ENCODE measurements around the gene SDCCAG8. TPM values are rescaled to one million over a fixed set of nuclear protein-coding genes. Genes with fewer than 3 reads are reported as not detected.

The SDCCAG8 gene
- polyA plus RNA-seq, 3 donors: 33.2 to 34.4 (median 33.4) TPM

- Histone ChIP-seq H2AFZ (ENCODE audit: insufficient read depth, low read depth, low read length, poor library complexity, severe bottlenecking) (no peak overlapping the region), H4K20me1 (ENCODE audit: insufficient read depth, low read length) (no peaks in the 10 kb centered on the region), H3K27ac (ENCODE audit: low read depth in 1 of 2, low read length in 2 of 2) (no peak overlapping the region), H3K79me2 (ENCODE audit: insufficient read depth, low read length) (no peaks in the 10 kb centered on the region), H3K4me2 (replicated peaks; ENCODE audit: extremely low read depth, low read length, poor library complexity, severe bottlenecking) (no peak overlapping the region), H3K36me3 (replicated peaks in 1 of 2; ENCODE audit: control insufficient read depth in 1 of 2, insufficient read depth in 2 of 2, low read length in 2 of 2) (peaks cover 15 to 55% of the 10 kb centered on the region in 2 donors), H3K9ac (ENCODE audit: insufficient read depth, low read length, poor library complexity, severe bottlenecking) (no peak overlapping the region), H3K27me3 (ENCODE audit: control insufficient read depth in 2 of 2, insufficient read depth in 2 of 2, low read length in 2 of 2) (no peaks in the 10 kb centered on the region), H3K4me1 (ENCODE audit: control insufficient read depth in 1 of 2, insufficient read depth in 2 of 2, low read length in 2 of 2) (no peaks in the 10 kb centered on the region), H3K9me3 (replicated peaks in 1 of 2; ENCODE audit: control insufficient read depth in 1 of 2, insufficient read depth in 1 of 2, low read length in 2 of 2) (peaks cover 3 to 7% of the 10 kb centered on the region in 2 donors), H3K4me3 (replicated peaks in 1 of 3; ENCODE audit: low read depth in 2 of 3, low read length in 3 of 3) (no peak overlapping the region)
- Mint-ChIP-seq H3K27me3 (ENCODE audit: low read depth in 3 of 3) (peaks cover 0 to 1% (median 0%) of the 10 kb centered on the region in 3 donors), H3K4me3 (no peak overlapping the region), H3K9me3 (peaks cover 2 to 17% (median 13%) of the 10 kb centered on the region in 7 donors), H3K36me3 (peaks cover 52 to 60% of the 10 kb centered on the region in 2 donors), H3K4me1 (no peaks in the 10 kb centered on the region), H3K27ac (no peak overlapping the region)
- TF ChIP-seq, protein P1, sequence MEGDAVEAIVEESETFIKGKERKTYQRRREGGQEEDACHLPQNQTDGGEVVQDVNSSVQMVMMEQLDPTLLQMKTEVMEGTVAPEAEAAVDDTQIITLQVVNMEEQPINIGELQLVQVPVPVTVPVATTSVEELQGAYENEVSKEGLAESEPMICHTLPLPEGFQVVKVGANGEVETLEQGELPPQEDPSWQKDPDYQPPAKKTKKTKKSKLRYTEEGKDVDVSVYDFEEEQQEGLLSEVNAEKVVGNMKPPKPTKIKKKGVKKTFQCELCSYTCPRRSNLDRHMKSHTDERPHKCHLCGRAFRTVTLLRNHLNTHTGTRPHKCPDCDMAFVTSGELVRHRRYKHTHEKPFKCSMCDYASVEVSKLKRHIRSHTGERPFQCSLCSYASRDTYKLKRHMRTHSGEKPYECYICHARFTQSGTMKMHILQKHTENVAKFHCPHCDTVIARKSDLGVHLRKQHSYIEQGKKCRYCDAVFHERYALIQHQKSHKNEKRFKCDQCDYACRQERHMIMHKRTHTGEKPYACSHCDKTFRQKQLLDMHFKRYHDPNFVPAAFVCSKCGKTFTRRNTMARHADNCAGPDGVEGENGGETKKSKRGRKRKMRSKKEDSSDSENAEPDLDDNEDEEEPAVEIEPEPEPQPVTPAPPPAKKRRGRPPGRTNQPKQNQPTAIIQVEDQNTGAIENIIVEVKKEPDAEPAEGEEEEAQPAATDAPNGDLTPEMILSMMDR (IDR thresholded peaks at IDR 0.05): no peak
- intact Hi-C loops (cut with micrococcal nuclease): no loop called here
- no peak for DNase-seq
- WGBS (ENCODE audit: insufficient coverage): no CpG with 5 or more reads among the region's 1 CpG
These were observed 43.2 kb downstream of the SDCCAG8 start for GRCh38 chr1:243299069-243299468.

GRCh38 chr1:243301059-243301458 lies 45.2 kb downstream of the SDCCAG8 start:
- H3K79me2 ChIP-seq (ENCODE audit: insufficient read depth, low read length): no peaks in the 10 kb centered on the region
- intact Hi-C loops (cut with micrococcal nuclease): no loop called here
- no peak overlapping the region for H3K4me3 Mint-ChIP-seq
- H3K4me2 ChIP-seq (replicated peaks; ENCODE audit: extremely low read depth, low read length, poor library complexity, severe bottlenecking): no peak overlapping the region
- no peaks in the 10 kb centered on the region for H4K20me1 ChIP-seq (ENCODE audit: insufficient read depth, low read length)
- H3K4me1 Mint-ChIP-seq: no peaks in the 10 kb centered on the region
- no peak overlapping the region for H2AFZ ChIP-seq (ENCODE audit: insufficient read depth, low read depth, low read length, poor library complexity, severe bottlenecking)
- H3K27ac ChIP-seq (ENCODE audit: low read depth in 1 of 2, low read length in 2 of 2): no peak overlapping the region
- peaks cover 0 to 4% of the 10 kb centered on the region in 2 donors for H3K9me3 ChIP-seq (replicated peaks in 1 of 2; ENCODE audit: control insufficient read depth in 1 of 2, insufficient read depth in 1 of 2, low read length in 2 of 2)
- H3K27ac Mint-ChIP-seq: no peak overlapping the region
- TF ChIP-seq, protein P1 (IDR thresholded peaks at IDR 0.05): no peak
- peaks cover 0 to 1% (median 0%) of the 10 kb centered on the region in 3 donors for H3K27me3 Mint-ChIP-seq (ENCODE audit: low read depth in 3 of 3)
- no peak for DNase-seq
- H3K36me3 Mint-ChIP-seq: peaks cover 42 to 51% of the 10 kb centered on the region in 2 donors
- peaks cover 17 to 43% of the 10 kb centered on the region in 2 donors for H3K36me3 ChIP-seq (replicated peaks in 1 of 2; ENCODE audit: control insufficient read depth in 1 of 2, insufficient read depth in 2 of 2, low read length in 2 of 2)
- H3K4me1 ChIP-seq (ENCODE audit: control insufficient read depth in 1 of 2, insufficient read depth in 2 of 2, low read length in 2 of 2): no peaks in the 10 kb centered on the region
- no peaks in the 10 kb centered on the region for H3K27me3 ChIP-seq (ENCODE audit: control insufficient read depth in 2 of 2, insufficient read depth in 2 of 2, low read length in 2 of 2)
- no peak overlapping the region for H3K4me3 ChIP-seq (replicated peaks in 1 of 3; ENCODE audit: low read depth in 2 of 3, low read length in 3 of 3)
- H3K9ac ChIP-seq (ENCODE audit: insufficient read depth, low read length, poor library complexity, severe bottlenecking): no peak overlapping the region
- H3K9me3 Mint-ChIP-seq: peaks cover 2 to 14% (median 7%) of the 10 kb centered on the region in 7 donors
- 100% methylated on average over 1 of the region's 2 CpGs for WGBS (ENCODE audit: insufficient coverage)

Data from CD14-positive monocyte (primary cell).